A204.1 (cell line): ENCODE data around the gene TMEM175.

Experiments used
- FAIRE-seq: peaks from 2 replicates; lab custom pipeline; 2012; peaks lifted over from hg19 to GRCh38; lab: Jason Lieb, UNC

Gene TMEM175

DNA sequence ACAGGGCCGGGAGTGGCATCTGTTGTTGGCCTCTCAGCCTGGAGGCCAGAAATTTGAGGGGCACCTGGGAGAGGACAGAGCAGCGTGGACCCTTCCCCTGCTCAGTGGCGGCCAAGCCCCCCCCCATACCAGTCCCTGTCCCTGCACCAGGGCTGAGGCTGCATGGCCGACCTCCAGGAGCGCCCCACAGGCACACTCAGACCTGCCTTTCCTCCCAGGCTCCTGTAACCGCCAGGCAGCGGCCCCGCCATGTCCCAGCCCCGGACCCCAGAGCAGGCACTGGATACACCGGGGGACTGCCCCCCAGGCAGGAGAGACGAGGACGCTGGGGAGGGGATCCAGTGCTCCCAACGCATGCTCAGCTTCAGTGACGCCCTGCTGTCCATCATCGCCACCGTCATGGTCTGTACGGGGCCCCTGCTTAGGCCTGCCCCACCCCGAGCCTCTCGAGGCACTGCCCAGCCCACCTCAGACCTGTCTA, 15.3 kb downstream of the TMEM175 start:
- no peak for FAIRE-seq

DNA sequence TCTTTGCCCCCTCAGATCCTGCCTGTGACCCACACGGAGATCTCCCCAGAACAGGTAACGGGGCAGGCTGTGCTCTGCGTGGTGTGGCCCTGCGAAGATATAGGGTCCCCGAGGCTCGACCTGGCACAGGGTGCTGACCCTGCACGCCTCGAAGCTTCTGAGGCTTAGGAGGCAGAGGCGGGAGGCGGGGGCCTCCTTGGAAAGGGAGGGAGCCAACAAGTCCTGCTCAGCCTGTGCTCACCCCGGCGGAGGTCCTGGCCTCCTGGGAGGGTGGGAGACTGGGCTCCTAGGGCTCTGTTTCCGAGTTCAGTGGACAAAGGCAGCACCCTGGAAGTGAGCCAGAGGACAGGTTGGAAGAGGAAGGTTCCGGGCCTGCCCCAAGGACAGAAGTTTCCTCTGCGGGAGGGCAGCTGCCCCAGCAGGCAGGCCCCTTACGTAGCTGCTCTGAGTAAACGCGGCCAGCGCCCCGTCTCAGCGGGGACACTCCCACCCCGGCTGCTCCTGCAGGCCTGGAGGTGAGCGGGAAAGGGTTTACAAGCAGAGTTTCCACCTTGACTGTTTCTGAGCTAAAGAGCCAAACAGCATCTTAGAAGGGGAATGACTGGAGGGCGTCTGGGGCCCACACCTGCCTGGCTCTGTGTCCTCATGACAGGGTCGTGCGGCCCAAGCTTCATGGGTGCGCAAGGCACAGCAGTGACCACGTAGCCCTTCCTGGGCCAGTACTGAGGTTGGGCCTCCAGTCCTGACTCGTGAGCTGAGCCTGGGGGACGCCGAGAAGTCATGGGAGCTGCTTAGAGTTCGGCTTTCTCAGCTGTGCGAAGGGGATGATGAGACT, 16.1 kb downstream of the TMEM175 start:
- no peak for FAIRE-seq

DNA sequence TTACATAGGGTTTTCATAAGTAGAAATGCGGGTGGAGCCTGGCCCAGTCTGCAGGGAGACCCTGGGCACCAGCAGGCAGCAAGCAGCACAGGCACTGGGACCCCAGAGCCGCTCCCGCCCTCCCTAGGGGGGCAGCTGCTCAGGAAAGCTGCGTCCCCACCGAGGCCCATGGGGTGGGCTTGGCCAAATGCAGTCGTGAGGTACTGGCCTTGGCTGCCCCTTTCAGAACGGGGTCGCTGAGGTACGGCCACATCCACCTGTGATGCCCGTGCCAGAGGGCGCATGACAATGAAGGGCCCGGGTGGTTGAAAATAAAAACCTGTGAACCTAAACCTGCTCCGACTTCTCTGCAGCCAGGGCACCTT, 16.7 kb downstream of the TMEM175 start:
- FAIRE-seq: no peak

DNA sequence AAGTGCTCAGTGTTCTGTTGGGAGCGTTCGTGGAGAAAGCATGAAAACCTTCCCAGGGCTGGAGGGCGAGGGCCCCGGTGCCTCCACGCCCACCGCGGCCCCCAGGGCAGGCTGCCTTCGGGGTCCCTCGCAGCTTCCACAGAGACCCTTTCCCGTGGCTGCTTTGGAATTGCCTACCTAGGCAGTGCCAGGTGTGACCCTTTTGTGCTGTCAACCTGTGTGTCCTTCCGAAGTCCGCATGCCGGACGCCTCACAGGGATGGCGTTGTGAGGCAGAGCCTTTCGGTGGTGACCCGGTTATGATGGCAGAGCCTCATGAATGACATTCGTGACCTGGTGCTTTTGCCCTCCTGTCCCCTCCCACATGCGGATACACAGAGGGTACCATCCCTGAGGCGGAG, 17.4 kb downstream of the TMEM175 start:
- FAIRE-seq: no peak

DNA sequence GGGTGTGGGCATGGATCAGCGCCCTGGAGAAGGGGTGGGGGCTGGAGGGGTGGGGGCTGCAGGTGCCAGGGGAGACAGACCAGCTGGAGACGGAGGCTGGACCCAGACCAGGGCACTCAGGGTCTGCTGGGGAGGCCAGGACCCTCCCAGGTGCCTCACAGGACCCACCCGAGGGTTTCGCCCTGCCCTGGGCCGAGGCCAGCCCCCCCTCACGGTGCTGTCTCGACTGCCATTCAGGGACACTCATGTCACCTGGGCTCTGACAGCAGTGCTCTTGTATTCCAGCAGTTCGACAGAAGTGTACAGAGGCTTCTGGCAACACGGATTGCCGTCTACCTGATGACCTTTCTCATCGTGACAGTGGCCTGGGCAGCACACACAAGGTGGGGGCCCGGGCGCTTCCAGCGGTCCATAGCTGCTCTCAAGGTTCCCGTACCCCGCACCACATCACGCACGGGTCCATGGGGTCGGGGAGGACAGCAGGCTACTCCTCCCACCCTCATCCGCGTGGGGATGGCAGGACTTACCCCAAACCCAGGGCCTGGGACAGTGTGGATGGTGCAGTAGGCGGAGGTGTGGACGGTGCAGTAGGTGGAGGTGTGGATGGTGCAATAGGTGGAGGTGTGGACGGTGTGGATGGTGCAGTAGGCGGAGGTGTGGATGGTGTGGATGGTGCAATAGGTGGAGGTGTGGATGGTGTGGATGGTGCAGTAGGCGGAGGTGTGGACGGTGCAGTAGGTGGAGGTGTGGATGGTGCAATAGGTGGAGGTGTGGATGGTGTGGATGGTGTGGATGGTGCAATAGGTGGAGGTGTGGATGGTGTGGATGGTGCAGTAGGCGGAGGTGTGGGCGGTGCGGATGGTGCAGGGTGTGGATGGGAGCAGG, 18.1 kb downstream of the TMEM175 start:
- no peak for FAIRE-seq

DNA sequence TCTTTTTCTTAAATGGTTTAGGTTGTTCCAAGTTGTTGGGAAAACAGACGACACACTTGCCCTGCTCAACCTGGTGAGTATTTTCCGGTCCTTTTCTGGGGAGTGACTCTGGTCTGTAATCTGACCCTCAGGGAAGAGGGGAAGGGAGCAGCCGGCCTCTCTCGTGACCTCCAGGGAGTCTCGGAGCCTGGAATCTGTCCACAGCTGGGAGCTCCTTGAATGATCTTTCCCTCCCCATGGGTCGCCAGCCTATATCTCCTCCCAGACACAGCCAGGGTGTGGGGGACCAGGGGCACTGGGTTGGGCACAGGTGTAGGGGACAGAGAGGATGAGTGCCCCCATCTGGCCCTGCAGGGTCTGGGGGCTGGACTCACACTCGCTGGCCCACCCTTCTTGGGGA, 18.9 kb downstream of the TMEM175 start:
- no peak for FAIRE-seq

DNA sequence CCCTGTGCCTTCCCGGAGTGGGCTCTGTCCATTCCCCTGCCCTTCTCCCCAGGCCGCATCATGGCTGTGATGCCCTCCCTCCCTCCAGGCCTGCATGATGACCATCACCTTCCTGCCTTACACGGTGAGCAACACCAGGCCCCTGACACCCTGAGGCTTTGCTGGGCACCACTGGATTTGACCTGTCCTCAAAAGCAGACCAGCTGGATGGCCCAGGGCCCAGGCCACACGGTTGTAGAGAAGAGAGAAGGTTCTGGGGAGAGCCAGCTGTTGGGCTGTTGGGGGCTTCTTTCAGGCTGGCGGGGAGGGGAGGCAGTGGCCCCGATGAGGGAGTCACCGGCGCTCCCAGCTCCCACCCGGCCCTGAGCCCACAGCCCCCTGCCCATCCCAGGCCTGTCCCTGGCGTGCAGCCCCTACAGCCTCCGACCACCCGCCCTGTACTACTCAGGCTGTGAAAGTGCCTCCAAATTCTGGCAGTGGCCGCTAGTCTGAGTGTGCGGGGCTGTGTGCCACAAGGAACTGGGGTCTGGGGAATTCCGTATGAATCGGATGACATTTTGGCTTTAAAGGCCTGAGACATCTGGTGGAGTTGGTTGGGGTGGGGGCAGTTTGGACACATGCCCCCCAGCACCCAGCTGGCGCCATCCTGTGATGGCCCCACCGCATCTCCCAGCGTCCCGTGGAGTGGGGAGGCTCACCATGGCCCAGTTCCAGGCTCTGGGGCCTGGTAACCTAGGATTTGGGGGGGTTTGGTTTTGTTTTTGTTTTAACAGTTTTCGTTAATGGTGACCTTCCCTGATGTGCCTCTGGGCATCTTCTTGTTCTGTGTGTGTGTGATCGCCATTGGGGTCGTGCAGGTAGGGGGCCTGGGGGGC, 19.6 kb downstream of the TMEM175 start:
- FAIRE-seq: no peak

DNA sequence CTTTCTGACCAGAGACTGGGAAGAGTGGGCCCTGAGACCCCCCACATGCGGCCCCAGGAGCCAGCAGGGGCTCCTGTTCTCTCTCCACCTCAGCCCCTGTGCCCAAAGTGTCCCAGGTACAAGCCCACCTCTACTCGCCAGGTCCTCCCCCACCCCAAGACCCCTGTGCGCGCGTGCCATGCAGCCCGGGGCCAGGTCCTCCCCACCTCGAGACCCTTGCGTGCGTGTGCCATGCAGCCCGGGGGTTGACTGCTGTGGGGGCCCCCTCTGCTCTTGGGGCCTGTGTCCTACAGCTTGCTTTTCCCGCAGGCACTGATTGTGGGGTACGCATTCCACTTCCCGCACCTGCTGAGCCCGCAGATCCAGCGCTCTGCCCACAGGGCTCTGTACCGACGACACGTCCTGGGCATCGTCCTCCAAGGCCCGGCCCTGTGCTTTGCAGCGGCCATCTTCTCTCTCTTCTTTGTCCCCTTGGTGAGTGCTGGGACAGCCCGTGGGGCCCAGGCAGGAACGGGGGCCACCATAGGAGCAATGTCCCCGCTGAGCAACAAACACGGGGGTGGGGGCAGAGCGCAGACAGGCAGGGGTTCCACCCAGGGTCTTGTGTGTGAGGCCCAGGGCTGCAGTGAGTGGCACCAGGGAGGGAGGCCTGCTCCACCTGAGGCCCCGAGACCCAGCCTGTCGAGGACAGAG, 20.8 kb downstream of the TMEM175 start:
- FAIRE-seq: no peak

DNA sequence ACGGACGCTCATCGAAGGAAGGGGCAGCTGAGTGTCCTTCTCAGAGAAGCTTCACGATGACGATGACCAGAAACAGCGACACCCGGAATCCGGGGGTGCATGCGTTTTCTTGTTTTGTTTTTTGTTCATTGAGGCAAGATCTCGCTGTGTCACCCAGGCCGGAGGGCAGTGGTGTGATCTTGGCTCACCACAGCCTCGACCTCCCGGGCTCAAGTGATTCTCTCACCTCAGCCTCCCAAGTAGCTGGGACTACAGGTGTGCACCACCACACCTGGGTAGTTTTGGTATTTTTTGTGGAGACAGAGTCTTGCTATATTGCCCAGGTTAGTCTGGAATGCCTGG, 21.3 kb downstream of the TMEM175 start:
- FAIRE-seq: no peak

DNA sequence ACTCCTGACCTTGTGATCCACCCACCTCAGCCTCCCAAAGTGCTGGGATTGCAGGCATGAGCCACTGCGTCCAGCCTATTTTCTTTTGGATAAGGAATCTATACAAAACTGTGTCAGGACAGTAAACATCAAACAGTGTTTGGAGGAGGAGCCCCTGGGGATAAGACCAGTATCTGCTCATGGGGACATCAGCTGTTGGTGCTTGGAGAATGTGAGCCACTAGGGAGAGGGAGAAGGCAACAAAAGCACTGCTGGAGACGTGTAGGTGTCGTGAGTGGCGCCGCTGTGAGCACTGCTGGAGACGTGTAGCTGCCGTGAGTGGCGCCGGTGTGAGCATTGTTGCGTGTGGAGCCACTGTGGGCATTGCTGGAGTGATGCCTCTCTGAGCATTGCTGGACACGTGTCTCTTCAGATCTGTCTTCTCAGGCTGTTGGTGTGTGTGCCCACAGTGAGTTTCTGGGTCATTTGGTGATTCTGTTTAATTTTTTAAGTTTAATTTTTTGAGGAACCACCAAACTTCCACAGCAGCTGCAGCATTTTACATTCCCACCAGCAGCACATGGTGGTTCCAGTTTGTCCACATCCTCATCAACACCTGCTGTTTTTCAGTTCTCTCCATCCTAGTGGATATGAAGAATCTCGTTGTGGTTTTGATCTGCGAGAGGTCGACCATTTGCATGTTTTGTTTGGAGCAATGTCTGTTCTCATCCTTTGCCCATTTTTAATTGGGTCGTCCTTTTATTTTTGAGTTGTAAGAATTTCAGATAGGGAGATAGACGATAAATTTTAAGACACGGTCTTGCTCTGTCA, 22.2 kb downstream of the TMEM175 start:
- FAIRE-seq: no peak

DNA sequence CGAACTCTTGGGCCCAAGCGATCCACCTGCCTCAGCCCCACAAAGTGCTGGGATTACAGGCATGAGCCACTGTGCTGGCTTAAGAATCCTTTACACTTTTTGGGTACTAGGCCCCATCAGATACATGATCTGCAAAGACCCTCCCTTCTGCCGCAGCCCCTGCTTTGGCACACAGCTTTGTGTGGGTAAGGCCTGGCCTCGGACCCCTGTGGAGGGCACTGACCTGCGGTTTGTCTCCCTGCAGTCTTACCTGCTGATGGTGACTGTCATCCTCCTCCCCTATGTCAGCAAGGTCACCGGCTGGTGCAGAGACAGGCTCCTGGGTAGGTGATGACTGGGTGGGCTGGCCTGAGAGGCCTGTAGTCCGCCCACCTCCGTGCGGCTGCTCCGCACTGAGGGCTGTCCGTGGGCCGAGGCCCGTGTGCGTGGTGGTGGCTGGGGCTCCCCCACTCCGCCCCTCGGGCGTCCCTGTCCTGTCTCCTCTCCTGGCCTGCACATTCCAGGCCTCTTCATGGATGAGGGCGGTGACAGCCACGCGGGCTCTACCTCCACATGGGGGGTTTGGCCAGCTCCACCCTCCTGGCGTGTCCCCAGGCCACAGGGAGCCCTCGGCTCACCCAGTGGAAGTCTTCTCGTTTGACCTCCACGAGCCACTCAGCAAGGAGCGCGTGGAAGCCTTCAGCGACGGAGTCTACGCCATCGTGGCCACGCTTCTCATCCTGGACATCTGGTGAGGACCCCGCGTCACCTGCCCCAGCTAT, 23.1 kb downstream of the TMEM175 start:
- FAIRE-seq: no peak

DNA sequence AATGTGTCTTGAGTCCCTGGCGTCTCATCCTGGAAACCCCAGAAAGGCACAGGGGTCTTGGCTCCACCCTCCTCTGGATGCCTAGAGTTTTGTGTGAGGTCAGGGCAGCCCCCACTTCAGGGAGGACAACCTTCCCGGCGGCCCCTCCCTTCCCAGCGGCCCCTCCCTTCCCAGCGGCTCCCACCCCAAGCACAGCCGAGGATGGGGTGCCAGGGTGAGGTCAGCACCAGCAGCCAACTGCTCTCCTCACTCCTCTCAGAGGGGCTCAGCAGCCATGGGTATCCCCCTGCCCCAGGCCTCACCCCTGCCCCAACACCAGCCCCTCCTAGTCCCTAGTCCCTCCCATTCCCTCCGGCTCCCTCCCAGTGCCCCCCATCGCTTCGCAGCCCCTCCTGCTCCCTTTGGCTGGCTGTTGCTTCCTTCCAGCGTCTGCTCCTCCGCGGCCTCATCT, 23.7 kb downstream of the TMEM175 start:
- no peak for FAIRE-seq

DNA sequence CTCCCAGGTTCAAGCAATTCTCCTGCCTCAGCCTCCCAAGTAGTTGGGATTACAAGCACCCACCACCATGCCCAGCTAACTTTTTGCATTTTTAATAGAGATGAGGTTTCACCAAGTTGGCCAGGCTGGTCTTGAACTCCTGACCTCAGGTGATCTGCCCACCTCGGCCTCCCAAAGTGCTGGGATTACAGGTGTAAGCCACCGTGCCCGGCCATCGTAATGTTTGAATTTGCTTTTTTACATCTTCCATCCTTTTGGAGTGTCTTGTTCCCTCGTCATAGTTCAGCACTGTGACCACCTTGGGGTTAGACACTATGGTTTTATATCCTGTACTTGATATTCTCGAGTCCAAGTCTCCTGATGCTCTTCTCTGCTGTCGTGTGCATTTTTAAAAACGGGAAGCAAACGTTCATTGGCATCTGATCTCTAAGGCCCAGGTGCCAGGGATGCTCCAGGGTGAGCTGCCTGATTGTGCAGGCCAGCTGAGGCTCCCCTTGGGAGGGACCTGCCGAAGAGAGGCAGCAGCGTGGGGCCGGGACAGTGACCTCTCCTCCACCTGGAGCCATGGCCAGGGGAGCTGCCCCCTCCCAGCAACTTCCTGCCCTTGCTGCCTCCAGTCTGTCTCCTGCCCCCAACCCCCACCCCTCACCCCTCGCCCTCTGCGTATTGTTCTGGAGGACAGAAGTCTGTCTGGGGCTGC, 24.4 kb downstream of the TMEM175 start:
- no peak for FAIRE-seq

DNA sequence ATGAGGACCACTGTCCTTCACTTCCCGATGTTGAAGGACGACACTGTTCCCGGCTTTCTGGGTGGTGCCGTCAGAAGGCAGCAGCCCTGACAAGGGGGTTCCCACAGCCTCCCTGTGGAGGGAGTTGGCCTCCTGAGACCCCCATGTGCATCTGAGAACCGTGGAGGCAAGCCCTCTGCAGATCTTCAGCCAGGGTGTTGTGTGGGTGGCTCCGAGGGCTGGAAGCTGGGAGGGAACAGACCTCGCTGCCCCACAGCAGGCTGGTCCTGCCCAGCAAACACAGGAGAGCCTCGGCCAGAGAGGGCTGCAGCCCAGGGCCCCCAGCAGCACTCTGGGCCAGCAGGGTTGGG, 24.9 kb downstream of the TMEM175 start:
- FAIRE-seq: no peak

DNA sequence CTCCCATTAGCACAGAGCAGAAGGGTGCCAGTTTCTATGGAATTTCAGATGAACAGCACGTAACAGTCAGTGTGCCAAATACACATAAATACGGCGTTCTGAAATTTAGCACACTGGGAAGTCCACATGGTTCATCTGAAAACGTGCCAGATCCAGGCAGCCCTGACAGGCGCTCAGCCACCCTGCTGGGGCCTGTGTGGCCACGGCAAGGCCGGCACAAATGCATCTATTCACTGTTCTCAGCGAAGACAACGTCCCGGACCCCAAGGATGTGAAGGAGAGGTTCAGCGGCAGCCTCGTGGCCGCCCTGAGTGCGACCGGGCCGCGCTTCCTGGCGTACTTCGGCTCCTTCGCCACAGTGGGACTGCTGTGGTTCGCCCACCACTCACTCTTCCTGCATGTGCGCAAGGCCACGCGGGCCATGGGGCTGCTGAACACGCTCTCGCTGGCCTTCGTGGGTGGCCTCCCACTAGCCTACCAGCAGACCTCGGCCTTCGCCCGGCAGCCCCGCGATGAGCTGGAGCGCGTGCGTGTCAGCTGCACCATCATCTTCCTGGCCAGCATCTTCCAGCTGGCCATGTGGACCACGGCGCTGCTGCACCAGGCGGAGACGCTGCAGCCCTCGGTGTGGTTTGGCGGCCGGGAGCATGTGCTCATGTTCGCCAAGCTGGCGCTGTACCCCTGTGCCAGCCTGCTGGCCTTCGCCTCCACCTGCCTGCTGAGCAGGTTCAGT, 25.5 kb downstream of the TMEM175 start:
- FAIRE-seq: no peak

DNA sequence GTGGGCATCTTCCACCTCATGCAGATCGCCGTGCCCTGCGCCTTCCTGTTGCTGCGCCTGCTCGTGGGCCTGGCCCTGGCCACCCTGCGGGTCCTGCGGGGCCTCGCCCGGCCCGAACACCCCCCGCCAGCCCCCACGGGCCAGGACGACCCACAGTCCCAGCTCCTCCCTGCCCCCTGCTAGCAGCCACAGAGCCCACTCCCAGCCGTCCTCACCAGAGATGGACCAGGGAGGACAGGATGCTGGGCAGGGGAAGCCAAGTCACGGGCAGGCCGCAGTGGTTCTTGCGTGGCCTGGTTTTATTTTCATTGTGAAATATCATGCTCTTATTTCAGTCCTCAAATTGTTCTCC, 26.0 kb downstream of the TMEM175 start:
- FAIRE-seq: no peak

DNA sequence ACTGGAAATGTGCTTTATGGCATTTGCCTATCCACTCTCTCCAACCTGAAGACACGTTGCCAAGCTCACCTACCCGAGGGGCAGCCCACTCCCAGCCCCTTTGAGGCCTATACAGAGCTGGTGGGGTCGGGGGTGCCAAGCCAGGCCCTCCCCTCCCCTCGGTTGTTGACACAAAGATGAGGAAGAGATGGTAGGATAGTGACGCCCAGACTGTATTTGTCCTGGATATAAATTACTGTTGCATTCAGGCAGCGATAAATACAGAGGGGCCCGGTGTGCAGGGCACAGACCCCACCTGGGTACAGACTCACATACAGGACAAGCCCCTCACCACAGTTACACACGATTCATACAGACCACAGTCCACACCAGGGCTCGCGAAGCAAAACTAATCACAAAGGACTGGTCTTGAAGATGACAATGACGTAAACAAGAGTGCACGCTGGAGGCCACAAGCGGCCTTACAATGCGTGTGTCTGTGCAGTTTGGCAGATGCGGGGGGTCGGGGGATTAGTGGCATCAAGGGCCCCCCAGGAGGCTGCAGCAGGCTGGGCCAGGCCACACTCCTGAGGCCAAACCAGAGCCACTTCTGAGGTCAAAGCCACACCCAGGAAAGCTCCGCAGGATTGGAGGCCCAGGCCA, 26.6 kb downstream of the TMEM175 start:
- FAIRE-seq: no peak

DNA sequence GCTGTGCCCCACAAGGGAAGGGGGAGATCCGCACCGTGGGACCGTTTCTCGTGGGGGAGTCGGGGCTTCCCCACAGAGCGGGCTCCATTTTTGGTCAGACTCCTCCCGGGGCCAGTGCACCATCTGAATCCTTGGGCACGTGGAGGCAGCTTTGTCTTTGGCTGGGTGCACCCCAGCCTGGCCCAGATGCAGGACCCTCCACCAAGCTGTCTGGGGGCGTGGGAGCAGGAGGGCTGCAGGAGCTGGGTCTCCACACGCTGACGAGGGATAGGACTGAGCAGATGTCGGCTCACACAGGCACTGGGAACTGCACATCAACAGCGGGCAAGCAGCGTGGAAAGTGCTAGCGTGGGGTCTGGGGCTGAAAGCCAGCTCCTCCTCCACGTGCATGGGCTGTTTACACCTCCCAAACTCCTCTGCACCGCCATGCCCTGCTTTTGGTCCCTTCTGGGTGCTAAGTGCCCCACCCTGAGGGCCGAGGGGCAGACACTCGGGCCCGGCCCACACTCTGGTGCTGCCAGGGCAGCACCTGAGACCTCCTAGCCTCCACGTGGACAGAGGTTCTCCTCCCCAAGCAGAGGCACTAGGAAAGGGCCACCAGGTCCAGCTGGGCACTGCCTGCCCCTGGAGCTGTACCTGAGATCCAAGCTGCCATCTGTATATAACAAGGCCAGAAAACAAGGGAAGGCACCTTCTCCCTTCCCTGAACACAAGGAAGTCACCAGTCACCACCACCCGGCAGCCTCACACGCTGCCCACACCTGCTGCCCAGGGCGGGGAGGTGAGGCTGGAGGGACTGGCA, 27.3 kb downstream of the TMEM175 start:
- no peak for FAIRE-seq
